Measurements from ENCODE around the gene IVD. TPM values are rescaled to one million over a fixed set of nuclear protein-coding genes. Genes with fewer than 3 reads are reported as not detected.

The IVD gene
- total and polyA plus RNA-seq, 2 donors (not counting 1 experiment from before 2014, with no cell fraction given), result 41.7 to 106 TPM

DNA sequence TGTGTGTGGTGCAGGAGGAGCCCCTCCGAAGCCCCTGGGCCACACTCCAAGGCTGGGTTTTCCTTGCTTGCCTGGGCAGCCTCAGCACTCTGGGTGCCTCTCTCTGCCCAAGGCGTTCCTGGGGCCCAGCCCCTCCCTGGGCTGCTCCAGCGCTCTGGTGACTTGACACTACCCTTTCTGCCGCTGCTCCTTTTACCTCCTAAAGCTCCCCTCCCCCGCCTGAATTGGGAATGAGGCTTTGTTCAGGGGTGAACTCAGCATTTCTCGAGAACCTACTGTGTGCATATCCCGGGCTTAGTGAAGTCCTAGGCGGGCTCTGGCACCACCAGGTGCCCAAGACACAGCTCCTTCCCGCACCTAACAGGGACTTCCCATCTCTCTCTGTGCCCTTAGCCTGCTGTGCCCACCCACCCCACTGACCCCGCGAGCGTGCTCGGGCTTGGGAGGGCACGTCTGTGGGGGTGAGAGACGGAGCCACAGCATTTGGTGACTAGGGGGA, 33.9 kb downstream of the IVD start:
- 10% methylated on average over 11 of the region's 15 CpGs for WGBS (ENCODE audit: insufficient coverage)
- Mint-ChIP-seq H3K27ac (no peak overlapping the region), H3K27me3 (peaks cover 31% of the 10 kb centered on the region), H3K4me1 (peaks cover 59% of the 10 kb centered on the region), H3K4me3 (peak overlapping the region; percentile 91), H3K9me3 (ENCODE audit: insufficient read depth) (no peaks in the 10 kb centered on the region)
- peak overlapping the region; percentile 89 for H2AFZ ChIP-seq (ENCODE audit: insufficient read depth, low read depth, low read length, poor library complexity, severe bottlenecking)
- ChIA-PET POLR2A (interaction anchor here (0.6 to 1.9 kb wide), 3 partner anchors 34 to 372 kb away, joined by 4 to 9 read pairs (median 7); partner anchors contain the start of genes IVD and PLCB2), CTCF (interaction anchor here (0.8 to 1.4 kb wide), 6 partner anchors 11 to 160 kb away, joined by 3 to 7 read pairs (median 4); no protein-coding TSS in a partner anchor)
- H3K4me3 ChIP-seq (ENCODE audit: control extremely low read depth in 1 of 5, extremely low read depth in 1 of 5, insufficient read depth in 1 of 5, low read depth in 2 of 5, low read length in 4 of 5), result peak overlapping the region in 4 of 5 experiments; percentile 52 to 80 (median 65)
- H3K27me3 ChIP-seq (replicated peaks in 1 of 4; ENCODE audit: control extremely low read depth in 1 of 4, control insufficient read depth in 3 of 4, insufficient read depth in 4 of 4, low read length in 3 of 4), result peaks cover 0 to 46% (median 18%) of the 10 kb centered on the region in 4 experiments
- peaks cover 42 to 49% of the 10 kb centered on the region in 2 donors for H3K4me1 ChIP-seq (ENCODE audit: control insufficient read depth in 2 of 2, insufficient read depth in 2 of 2, low read length in 2 of 2)
- H3K9ac ChIP-seq (ENCODE audit: low read length), result peak overlapping the region; percentile 76
- H3K4me2 ChIP-seq (replicated peaks; ENCODE audit: low read depth, low read length, poor library complexity, severe bottlenecking), result peak overlapping the region; percentile 99
- DNase-seq (no peak), ATAC-seq (ENCODE audit: low read depth) (no peak)
- H3K9me3 ChIP-seq (ENCODE audit: control extremely low read depth in 1 of 3, control insufficient read depth in 2 of 3, insufficient read depth in 1 of 3, low read length in 2 of 3), result peaks cover 0 to 7% (median 0%) of the 10 kb centered on the region in 3 donors
- intact Hi-C loops (cut with micrococcal nuclease), result no loop called here
- no peaks in the 10 kb centered on the region for H3K36me3 ChIP-seq (replicated peaks in 1 of 2; ENCODE audit: control extremely low read depth in 1 of 2, control insufficient read depth in 1 of 2, extremely low read depth in 1 of 2, insufficient read depth in 2 of 2, low read length in 1 of 2)
- TF ChIP-seq CTCF (IDR thresholded peaks at IDR 0.05), result no peak
- no peak for TF ChIP-seq EZH2 (IDR thresholded peaks at IDR 0.05; ENCODE audit: borderline replicate concordance, insufficient read depth, low read depth, low read length, poor library complexity, severe bottlenecking)
- H3K79me2 ChIP-seq (ENCODE audit: control insufficient read depth, insufficient read depth, low read length), result peaks cover 30% of the 10 kb centered on the region
- H3K27ac ChIP-seq (ENCODE audit: low read length in 2 of 2), result no peak overlapping the region
- peaks cover 29% of the 10 kb centered on the region for H4K20me1 ChIP-seq (ENCODE audit: control insufficient read depth, insufficient read depth, low read length, poor library complexity, severe bottlenecking)
